ENCODE measurements around the gene RNU6-1.

Gene RNU6-1

GRCh38 chr15:67801142-67801541 is 38.7 kb downstream of the RNU6-1 start:
- DNase-seq (ENCODE audit: low spot score) = no peak

GRCh38 chr15:67799801-67800205 is 40.0 kb downstream of the RNU6-1 start:
- no peak for DNase-seq (ENCODE audit: low spot score)

GRCh38 chr15:67796196-67797127 is 43.4 kb downstream of the RNU6-1 start:
- DNase-seq (ENCODE audit: low spot score) = no peak

GRCh38 chr15:67794832-67795574 is 44.8 kb downstream of the RNU6-1 start:
- DNase-seq (ENCODE audit: low spot score) = no peak

GRCh38 chr15:67792250-67792942 is 47.4 kb downstream of the RNU6-1 start:
- DNase-seq (ENCODE audit: low spot score) = no peak

GRCh38 chr15:67790610-67791319 is 49.1 kb downstream of the RNU6-1 start:
- no peak for DNase-seq (ENCODE audit: low spot score)

Measured in Ammon's horn (tissue), 1 donor.